Forelimb muscle (tissue), 1 donor: ENCODE results near the gene HPGD. TPM values are rescaled to one million over a fixed set of nuclear protein-coding genes. Genes with fewer than 3 reads are reported as not detected.
"Not testable (repeated sequence)": the region's sequence is repeated elsewhere in the genome, so short reads cannot be mapped to it uniquely, and the experiment has no call there.

ENCODE experiments used
- DNase-seq: peaks from one replicate; pipeline ENCODE4 v3.0.0-alpha.2; 2013; ENCODE audit warnings: low read depth
- polyA plus RNA-seq: library from polyadenylated mRNA; unstranded; fragments of 120-200 nt; gene quantifications from one replicate; pipeline ENCODE4 v1.2.1, GENCODE V29; 2013; ENCODE audit not compliant: insufficient read length

The HPGD gene
- polyA plus RNA-seq, 1 donor: 5.7 TPM

DNA sequence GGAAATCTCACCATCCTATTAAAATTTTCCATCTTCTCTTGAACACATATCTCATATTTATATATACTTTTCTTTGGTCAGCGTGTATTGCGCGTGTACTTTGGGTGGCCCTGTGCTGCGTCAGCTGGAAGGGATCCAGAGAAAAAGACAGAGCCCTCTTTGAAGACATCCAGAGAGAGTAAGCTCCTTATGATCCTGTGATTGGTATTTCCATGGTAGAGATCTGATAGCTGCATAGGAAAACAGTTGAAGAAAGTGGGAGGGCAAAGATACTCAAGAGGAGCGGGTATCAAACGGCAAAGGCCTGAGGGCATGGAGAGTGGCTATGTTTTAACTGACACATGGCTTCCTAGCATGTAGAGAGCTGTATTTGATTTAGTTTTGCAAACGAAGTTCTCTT, 4.4 kb upstream of the HPGD start:
- DNase-seq: no peak

DNA sequence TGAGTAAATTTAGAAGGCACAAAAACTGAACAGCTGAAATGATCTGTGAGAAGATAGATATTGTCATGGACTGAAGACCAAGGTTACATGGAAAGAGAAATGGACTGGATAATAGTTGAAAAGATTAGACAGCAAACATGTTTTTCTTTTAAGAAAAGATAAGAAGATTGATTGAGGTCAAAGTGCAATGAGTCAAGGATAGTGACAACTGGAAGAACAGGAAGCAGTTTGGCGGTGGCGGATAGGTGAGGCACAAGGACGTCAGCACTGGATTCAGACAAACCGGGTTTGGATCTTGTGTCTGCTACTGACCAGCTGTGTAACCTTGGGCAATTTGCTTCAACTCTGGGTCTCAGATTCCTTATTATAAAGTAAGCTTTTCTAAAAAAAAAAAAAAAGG, 2.0 kb upstream of the HPGD start:
- no peak for DNase-seq

DNA sequence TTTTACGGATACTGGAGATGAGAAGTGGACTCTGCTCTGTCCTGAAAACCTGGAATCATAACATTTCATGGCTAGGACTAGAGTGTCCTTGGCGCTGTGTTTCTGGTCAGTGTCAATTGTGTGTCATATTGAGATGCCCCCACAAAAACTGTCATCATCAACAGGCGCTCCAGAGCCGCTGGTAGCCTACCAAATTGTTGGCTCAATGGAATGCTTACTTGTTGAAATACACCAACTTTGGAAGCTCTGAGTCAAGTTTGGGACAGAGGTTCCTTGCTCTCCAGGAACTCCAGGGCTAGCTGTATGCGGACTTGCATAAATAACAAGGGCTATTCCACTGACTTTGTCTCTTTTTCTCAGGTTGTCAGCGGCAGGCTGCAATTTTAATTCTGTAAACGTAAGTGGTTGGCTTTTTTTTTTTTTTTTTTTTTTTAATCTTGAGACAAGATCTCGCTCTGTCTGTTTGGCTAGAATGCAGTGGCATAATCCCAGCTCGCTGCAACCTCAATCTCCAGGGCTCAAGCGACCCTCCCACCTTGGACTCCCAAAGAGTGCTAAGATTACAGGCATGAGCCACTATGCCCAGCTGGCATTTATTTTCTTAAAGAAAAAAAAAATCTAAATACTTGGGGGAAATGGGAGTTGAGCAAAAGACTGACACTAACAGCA, 871 bp upstream of the HPGD start:
- DNase-seq: peak; percentile 5

DNA sequence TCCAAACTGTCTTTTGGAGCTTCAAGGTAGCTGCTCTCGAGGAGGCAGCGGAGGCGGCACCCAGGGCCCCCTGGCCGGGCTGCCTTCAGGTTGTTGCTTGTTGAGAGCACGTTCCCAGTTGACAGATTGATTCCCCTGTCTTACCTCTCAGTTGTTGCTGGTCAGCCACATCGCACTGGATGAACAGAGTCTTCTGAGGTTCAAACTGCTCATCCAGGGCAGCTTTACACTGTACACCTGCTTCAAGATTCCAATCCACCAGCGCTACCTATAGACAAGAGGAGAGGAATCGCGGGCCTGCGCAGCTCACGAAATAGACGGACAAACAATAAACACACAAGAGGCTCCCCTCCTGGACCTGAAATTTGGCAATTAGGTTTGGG, 497 bp downstream of the HPGD start:
- peak; percentile 4 for DNase-seq

DNA sequence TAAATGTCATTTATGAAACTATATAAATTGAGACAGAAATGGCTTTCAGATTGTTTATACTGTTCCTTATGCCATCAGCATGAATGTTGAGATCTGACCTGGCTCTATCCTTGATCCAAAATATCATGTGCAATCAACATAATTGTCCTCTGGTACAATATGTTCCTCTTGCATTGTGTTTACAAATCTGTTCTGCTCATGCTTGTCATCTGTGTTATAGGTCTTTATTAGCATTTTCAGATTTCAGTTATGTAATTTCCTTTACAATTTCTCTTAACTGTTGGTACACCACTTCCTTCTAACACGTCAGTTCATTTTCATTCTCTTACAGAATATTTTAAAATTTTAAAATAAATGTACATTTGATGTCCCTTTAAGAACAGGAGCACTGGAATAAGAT, 1.6 kb downstream of the HPGD start:
- no peak for DNase-seq

DNA sequence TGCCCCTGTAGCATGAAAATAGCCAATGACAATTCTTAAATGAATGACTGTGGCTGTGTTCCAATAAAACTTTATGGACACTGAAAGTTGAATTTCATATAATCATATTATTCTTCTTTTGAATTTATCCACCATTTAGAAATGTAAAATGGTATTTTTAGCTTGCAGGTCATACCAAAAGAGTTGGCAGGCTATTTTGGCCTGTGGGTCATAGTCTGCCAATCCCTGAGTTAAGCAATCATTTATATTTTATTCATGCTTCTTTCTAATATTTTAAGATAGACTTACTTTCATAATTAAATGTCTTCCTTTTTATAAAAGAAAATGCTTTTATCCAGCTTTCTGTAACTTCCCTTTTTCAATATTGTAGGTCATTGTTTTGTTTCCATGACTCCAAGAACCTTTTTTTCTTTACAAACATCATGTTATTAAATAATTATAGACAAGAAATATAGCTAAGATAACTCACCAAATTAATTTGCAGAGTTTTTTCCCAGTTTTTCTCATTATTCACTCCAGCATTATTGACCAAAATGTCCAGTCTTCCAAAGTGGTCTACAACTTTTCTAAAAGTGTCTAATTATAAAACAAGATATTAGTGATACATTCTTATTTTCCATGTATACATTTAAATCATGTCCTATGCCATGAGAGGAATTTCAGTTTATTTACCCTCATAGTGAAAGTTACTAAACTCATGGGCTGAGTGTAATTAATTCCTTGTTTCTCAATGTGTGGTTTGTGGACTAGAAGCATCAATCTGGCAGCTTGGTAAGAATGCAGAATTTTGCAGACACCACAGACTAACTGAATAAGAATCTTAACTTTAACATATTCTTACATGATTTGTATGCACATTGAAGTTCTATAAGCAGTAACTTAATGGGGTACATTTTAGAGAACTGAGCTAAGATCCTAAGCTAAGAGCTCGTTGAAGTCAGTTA, 4.5 kb downstream of the HPGD start:
- no peak for DNase-seq

DNA sequence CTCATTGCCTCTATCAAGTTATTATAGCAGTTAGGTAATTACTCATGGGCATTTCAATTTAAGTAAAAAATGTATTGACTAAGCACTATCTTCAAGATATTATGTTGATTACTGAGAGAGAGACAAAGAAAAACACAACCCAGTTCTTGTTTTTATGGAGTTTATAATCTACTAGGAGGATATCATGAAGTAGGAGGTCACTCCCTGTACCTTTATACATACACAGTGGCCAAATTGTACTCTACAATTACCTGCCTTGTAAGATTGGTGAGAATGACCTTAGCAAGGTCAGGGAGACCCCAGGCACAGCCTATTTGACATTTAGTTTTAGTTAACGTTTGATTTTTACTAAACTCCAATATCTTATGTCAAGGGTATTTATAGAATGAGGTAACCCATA, 5.5 kb downstream of the HPGD start:
- DNase-seq: no peak

DNA sequence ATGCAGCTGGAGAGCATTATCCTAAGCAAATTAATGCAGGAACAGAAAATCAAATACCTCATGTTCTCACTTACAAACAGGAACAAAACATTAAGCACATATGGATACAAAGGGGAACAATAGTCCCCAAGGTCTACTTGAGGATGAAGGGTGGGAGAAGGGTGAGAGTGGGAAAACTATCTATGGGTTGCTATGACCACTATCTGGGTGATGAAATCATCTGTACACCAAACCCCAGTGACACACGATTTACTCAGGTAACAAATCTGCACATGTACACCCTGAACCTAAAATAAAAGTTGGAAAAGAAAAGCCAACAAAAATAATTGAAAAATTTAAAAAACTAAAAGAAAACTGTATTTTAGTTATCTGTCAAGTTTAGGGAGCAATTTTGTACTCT, 5.9 kb downstream of the HPGD start:
- DNase-seq: no peak

DNA sequence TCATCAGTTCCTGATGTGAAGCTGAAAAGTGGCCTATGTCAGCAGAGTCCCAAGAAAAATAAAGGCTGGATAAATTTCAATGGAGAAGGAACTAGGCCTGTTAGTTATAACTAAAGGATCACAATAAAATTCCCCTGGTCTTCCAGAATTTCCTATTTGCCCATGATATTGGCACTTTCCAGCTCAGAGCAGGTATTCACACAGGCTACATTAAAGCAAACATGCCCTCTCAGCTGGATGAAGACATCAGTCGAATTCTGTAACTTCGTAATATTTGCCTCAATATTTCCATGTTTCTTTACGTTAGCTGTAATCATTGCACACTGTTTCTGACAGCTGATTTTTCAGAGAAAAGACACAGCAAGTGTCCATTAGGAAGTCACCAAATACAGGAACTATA, 9.5 kb downstream of the HPGD start:
- DNase-seq: no peak

DNA sequence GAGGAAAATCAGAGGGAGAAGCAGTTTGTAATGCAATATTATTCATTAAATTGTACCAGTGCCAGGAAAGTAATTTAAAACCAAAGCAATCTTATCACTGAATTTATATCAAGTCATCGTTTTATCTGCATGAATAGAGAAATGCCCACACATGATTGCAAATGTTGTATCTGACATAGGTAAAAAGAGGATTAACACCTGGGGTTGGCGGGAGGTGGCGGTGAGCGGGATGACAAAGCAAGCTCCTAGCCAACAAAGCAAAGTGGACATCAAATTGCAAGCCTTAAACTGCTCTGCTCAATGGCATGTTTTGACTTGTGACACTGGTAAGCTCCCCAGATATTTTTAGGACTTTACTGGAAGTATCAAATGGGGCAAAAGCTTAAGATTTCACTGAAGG, 16.4 kb downstream of the HPGD start:
- DNase-seq: no peak

DNA sequence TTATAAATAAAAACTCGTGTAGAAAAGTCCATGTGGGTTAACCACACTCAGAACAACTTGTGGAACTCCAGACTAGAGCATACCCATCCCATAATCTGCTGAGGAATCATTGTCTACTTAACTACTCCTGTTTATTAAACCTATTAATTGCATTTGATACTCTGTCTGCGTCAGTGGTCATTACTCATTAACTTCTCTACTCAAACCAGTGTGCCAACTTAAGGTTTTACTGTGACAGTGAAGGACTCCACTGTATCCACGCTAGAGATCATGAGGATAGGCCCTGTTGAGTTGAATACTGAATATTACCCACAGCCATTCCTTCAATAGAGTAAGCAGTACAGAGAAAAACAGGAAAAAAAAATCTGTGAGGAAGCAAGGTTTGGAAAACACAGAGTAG, 17.3 kb downstream of the HPGD start:
- no peak for DNase-seq

DNA sequence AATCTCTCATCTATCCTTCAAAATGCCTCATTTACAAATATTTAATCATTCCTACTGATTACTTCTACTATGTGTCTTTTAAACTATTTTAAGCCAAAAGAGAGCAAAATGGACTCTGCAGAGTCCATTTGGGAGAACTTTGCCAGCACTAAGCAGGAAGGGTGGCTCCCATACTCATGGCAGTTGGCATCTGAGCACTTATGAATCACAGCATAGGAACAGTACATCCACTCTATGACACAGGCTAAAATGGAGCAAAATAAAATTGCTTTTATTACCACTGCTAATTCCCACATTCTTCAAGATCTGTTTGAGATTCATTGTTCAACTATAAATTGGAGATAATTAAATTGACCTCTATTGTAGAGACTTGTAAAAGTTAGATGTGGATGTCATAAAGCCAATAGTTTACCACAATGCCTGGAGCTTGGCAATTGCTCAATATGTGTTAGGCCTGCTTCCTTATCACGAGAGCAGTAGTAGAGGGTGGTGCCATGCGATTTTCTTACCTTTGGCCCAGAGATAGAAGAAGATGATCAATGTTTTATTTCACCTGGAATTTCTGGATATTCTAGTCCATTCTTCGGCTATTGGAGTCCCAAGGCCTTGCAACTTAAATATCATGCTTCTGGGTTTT, 19.1 kb downstream of the HPGD start:
- no peak for DNase-seq

DNA sequence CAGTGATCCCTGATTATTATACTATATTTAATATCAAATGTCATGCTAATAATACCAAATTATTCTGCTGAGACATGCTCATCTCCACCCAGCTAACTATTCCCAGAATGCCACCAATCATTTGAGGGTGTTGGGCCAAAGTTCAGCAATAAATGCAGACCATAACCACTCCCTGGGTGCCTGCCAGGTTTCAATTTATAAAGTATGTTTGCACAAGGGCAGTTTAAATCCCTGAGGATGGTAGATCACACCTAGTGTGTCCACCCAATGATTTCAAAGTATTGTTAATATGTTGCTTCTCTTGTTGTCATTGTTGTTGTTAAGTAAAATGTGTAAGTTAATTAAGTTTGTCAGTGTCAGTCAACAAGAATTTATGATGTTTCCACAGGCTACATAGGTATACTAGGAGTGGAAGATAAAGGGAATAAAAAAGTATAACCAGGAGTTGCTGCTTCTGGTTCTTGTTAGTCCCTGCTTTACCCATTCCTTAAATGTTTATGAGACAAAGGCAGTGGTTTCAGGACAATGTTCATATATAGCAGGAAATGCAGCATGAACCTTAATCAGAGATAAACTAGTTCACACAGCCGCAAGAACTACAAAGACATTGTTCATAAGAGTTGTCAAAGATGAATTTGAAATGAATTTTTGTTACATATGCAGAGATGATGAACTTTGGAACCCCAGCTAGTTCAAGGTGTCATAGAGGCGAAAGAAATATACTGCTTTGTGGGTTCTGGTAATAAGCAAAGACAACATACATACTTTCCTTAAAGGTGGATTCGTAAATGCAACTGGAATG, 25.5 kb downstream of the HPGD start:
- DNase-seq: no peak

DNA sequence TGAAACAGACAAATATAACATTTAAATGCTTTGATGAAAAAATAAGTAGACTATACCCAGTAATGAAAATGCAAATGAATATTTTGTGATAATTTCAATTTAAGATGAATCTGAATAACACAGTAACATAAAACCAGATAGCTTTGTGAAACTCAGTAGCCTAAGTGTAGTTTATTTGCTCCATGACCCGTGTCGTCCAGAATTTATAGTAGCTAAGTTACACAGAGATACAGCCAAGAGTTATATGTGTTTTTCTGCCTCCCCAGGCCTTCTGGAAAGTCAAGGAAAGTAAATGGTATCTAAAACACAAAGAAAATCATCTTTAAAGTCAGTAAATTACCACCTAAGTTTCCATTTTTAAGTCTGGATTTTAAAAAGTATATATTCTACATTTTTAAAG, 26.7 kb downstream of the HPGD start:
- DNase-seq: no peak

DNA sequence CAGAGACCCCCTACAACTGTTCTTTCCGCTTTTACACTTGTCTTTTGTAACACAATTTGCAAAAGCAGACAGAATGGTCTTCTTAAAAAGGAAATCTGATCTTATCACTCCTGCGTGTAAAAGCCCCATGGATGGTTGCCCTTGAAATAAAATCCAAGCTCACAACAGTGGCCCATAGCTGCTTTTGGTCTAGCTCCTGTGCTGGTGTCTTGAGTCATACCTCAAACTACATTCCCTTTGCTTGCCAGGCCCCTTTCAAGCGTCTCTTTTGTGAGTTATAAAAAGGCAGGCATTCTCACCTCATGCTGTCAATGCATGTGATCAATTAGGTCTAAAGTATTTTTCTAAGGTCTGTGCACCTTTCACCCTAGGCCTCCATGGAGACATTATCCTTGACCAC, 27.6 kb downstream of the HPGD start:
- DNase-seq: no peak

DNA sequence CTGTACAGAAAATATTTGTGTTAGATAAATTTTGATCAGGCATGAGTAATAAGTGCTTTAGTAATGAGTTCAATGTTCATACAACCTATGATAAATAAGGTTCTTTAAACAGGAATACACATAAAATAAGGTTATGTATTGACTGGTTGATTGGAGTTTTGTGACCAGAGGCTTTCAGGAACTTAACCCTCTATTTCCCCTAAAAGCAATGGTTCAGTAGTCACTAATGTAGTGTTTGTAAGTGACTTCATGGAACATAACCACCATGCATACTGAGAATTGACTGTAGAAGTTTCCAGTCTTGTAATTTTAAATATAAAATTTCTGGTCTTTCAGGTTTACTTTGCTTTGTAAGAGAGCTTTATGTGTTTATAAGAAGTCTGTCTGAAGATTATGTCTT, 28.1 kb downstream of the HPGD start:
- no peak for DNase-seq

DNA sequence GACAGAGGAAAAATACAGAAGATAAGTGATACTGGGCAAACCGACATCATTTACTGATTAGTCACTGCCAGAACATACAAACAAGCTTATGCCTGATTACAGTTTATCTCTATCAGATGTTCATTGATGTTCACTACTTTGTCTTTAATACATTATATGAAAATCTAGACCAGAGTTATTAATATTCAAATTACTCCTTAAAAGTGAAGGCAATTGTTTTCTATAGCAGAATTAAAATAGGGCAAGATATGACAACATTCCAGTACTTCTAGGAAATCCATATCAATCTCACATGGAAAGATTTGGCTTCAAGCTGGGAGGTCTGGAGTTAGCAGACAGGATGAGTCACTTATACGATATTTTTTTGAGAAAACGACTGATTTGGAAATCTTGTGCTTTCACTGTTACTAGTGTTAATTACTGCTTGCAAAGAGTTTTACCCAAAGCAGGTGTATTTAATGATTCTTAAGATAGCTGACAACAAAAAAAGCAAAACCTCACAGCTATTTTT, 31.8 kb downstream of the HPGD start:
- no peak for DNase-seq

DNA sequence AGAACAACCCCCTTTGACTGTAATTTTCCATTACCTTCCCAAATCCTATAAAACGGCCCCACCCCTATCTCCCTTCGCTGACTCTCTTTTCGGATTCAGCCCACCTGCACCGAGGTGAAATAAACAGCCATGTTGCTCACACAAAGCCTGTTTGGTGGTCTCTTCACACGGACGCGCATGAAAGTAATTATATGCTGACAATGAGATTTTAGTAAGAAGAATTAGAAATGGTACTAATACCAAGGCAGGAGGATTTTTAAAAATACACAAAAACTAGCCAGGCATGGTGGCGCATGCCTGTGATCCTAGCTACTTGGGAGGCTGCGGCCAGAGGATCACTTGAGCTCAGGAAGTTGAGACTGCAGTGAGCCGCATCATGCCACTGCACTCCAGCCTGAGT, 33.9 kb downstream of the HPGD start:
- not testable (repeated sequence) for DNase-seq

DNA sequence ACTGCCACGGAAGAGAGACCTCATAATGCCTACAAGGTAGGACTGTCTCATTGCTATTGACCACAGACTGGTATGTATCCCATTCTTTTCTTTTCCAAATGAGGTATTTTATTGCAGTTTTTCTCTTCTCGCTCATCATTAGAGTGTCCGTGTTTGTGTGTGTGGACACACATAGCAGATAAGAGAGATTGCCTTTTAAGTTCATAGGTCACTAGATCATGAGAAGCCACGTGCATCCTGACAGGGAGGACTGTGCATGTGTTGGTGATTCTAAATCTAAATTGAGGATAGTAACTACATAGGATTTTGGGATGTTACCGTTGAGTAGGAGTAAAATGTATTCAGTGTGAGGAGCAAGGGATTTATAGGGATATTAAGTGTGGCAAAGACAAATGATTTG, 37.3 kb downstream of the HPGD start:
- DNase-seq: no peak

DNA sequence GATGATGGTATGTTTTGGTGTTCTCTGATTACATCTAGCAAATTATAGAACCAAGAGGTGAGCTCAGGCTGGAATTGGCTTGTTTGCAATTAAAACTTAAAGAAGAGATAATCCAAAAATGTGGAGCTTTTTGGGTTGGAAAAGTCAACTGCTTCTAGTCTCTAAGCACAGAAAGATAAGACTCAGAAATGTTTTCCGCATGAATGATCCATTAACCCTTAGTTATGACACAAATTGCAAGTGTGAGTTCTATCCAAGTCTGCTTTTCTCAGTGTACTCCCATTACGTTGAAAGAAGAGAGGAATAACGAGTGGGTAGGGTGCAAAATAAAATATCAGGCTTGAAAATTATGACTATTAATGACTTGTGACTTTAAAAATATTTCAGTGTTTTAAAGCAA, 38.5 kb downstream of the HPGD start:
- DNase-seq: no peak

DNA sequence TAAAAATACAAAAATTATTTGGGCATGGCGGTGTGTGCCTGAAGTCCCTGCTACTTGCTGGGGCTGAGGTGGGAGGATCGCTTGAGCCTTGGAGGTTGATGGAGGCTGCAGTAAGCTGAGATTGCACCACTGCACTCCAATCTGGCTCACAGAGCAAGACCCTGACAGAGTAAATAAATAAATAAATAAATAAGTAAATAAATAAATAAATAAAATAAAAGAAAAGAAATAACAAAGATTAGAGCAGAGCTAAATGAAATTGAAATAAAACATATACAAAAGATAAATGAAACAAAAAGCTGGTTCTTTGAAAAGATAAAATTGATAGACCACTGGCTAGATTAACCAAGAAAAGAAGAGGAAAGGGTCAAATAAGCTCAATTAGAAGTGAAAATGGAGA, 43.1 kb downstream of the HPGD start:
- DNase-seq: no peak

DNA sequence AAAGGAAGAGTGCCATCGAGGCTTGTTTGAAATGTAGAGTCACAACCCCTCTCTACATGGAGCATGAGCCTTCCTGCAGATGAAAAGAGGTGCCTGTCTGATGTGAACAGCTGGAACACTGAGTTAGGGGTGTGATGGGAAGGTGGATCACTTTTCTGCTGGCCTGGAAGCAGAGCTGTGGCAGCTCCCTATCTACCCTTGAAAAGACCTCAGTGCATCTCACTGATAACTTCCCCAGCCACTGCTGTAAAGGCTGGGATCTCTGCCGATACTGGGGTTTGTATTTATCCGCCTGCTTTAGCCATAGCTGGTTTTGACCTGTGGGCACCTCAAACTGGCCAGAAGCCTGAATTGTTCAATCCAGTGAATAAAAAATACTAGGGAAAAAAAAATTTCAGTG, 46.8 kb downstream of the HPGD start:
- no peak for DNase-seq
